ENCODE results near the gene PDLIM4.

PDLIM4 gene

GRCh38 chr5:132293992-132294727 is 36.7 kb downstream of the PDLIM4 start, which contains the start of gene SLC22A4:
TSS of gene SLC22A4 (plus strand) at chr5:132294394. CDS start at chr5:132294617, 223 bp downstream.
- peaks cover 2% of the 10 kb centered on the region for H3K27me3 ChIP-seq (ENCODE audit: insufficient read depth, low read depth, severe bottlenecking)
- H3K36me3 ChIP-seq: no peaks in the 10 kb centered on the region
- DNase-seq: peak; percentile 97
- H3K27ac ChIP-seq: peak within 1 kb of the TSS; percentile 96
- H3K9me3 ChIP-seq (ENCODE audit: severe bottlenecking): no peaks in the 10 kb centered on the region
- no peak for TF ChIP-seq CTCF (IDR thresholded peaks at IDR 0.05; ENCODE audit: low read depth, low read length)
- H3K4me3 ChIP-seq (ENCODE audit: low read depth, low read length): peak within 1 kb of the TSS; percentile 73

GRCh38 chr5:132294728-132295504 is 37.4 kb downstream of the PDLIM4 start:
- Histone ChIP-seq H3K27me3 (ENCODE audit: insufficient read depth, low read depth, severe bottlenecking) (peaks cover 2% of the 10 kb centered on the region), H3K36me3 (no peaks in the 10 kb centered on the region), H3K27ac (no peak overlapping the region), H3K4me3 (ENCODE audit: low read depth, low read length) (peak overlapping the region; percentile 73), H3K9me3 (ENCODE audit: severe bottlenecking) (no peaks in the 10 kb centered on the region)
- no peak for TF ChIP-seq CTCF (IDR thresholded peaks at IDR 0.05; ENCODE audit: low read depth, low read length)
- peak; percentile 35 for DNase-seq

- no peaks in the 10 kb centered on the region for H3K9me3 ChIP-seq (ENCODE audit: severe bottlenecking)
- no peaks in the 10 kb centered on the region for H3K36me3 ChIP-seq
- no peak for DNase-seq
- H3K27me3 ChIP-seq (ENCODE audit: insufficient read depth, low read depth, severe bottlenecking): peaks cover 2% of the 10 kb centered on the region
- H3K4me3 ChIP-seq (ENCODE audit: low read depth, low read length): no peak overlapping the region
- TF ChIP-seq CTCF (IDR thresholded peaks at IDR 0.05; ENCODE audit: low read depth, low read length): no peak
- no peak overlapping the region for H3K27ac ChIP-seq
These were observed 38.3 kb downstream of the PDLIM4 start for GRCh38 chr5:132295505-132296411.

GRCh38 chr5:132296412-132297016 is 39.0 kb downstream of the PDLIM4 start:
- H3K27me3 ChIP-seq (ENCODE audit: insufficient read depth, low read depth, severe bottlenecking): peaks cover 2% of the 10 kb centered on the region
- H3K4me3 ChIP-seq (ENCODE audit: low read depth, low read length): no peak overlapping the region
- DNase-seq: no peak
- no peak overlapping the region for H3K27ac ChIP-seq
- H3K36me3 ChIP-seq: no peaks in the 10 kb centered on the region
- TF ChIP-seq CTCF (IDR thresholded peaks at IDR 0.05; ENCODE audit: low read depth, low read length): no peak
- H3K9me3 ChIP-seq (ENCODE audit: severe bottlenecking): no peaks in the 10 kb centered on the region

- DNase-seq: no peak
- Histone ChIP-seq H3K4me3 (ENCODE audit: low read depth, low read length) (no peak overlapping the region), H3K27me3 (ENCODE audit: insufficient read depth, low read depth, severe bottlenecking) (peaks cover 2% of the 10 kb centered on the region), H3K9me3 (ENCODE audit: severe bottlenecking) (no peaks in the 10 kb centered on the region), H3K36me3 (no peaks in the 10 kb centered on the region), H3K27ac (no peak overlapping the region)
- TF ChIP-seq CTCF (IDR thresholded peaks at IDR 0.05; ENCODE audit: low read depth, low read length): no peak
These were observed 39.9 kb downstream of the PDLIM4 start for GRCh38 chr5:132297211-132297940.

All from WERI-Rb-1 (cell line).